Ecto neural progenitor cell (in vitro differentiated cells): ENCODE measurements around the gene SPIRE1.
"Not testable (repeated sequence)": the region's sequence is repeated elsewhere in the genome, so short reads cannot be mapped to it uniquely, and the experiment has no call there.

Experiments
- DNase-seq: peaks from one replicate; pipeline ENCODE4 v3.0.0-alpha.2; 2018; ENCODE audit warnings: low spot score

Gene SPIRE1

GRCh38 chr18:12552879-12553242, 105.0 kb downstream of the SPIRE1 start:
- no peak for DNase-seq

GRCh38 chr18:12551943-12552878, 105.7 kb downstream of the SPIRE1 start:
- DNase-seq = not testable (repeated sequence)

GRCh38 chr18:12551466-12551865, 106.4 kb downstream of the SPIRE1 start:
- DNase-seq = not testable (repeated sequence)

- DNase-seq = no peak
Measured at GRCh38 chr18:12543697-12544096, 114.2 kb downstream of the SPIRE1 start.

GRCh38 chr18:12540751-12541150, 117.2 kb downstream of the SPIRE1 start:
- DNase-seq = no peak

GRCh38 chr18:12539158-12539557, 118.7 kb downstream of the SPIRE1 start:
- not testable (repeated sequence) for DNase-seq

- no peak for DNase-seq
Measured at GRCh38 chr18:12534820-12535219, 123.1 kb downstream of the SPIRE1 start.

- no peak for DNase-seq
Measured at GRCh38 chr18:12532661-12533060, 125.2 kb downstream of the SPIRE1 start.

GRCh38 chr18:12531749-12532148, 126.2 kb downstream of the SPIRE1 start:
- no peak for DNase-seq

GRCh38 chr18:12520442-12520992, 137.4 kb downstream of the SPIRE1 start:
- DNase-seq = no peak

GRCh38 chr18:12518832-12519531, 138.9 kb downstream of the SPIRE1 start:
- no peak for DNase-seq

GRCh38 chr18:12518326-12518725, 139.6 kb downstream of the SPIRE1 start:
- no peak for DNase-seq

GRCh38 chr18:12517142-12517825, 140.6 kb downstream of the SPIRE1 start:
- no peak for DNase-seq

- DNase-seq = no peak
Measured at GRCh38 chr18:12516049-12516630, 141.8 kb downstream of the SPIRE1 start.

GRCh38 chr18:12515550-12515949, 142.4 kb downstream of the SPIRE1 start:
- DNase-seq = no peak

- no peak for DNase-seq
Measured at GRCh38 chr18:12507007-12507406, 150.9 kb downstream of the SPIRE1 start.

- no peak for DNase-seq
Measured at GRCh38 chr18:12500986-12501385, 156.9 kb downstream of the SPIRE1 start.

GRCh38 chr18:12497839-12498238, 160.1 kb downstream of the SPIRE1 start:
- no peak for DNase-seq

GRCh38 chr18:12497296-12497695, 160.6 kb downstream of the SPIRE1 start:
- no peak for DNase-seq

- no peak for DNase-seq
Measured at GRCh38 chr18:12492907-12493306, 165.0 kb downstream of the SPIRE1 start.

- no peak for DNase-seq
Measured at GRCh38 chr18:12491611-12492435, 166.1 kb downstream of the SPIRE1 start.
